Measurements from ENCODE around the gene APH1A. TPM values are rescaled to one million over a fixed set of nuclear protein-coding genes. Genes with fewer than 3 reads are reported as not detected.

APH1A gene
- total RNA-seq, result 116 and 135 TPM in 2 replicates

GRCh38 chr1:150268705-150269403 lies at the start of gene APH1A:
TSS of gene APH1A (minus strand) at chr1:150269016. CDS start at chr1:150268810, 206 bp downstream.

DNA sequence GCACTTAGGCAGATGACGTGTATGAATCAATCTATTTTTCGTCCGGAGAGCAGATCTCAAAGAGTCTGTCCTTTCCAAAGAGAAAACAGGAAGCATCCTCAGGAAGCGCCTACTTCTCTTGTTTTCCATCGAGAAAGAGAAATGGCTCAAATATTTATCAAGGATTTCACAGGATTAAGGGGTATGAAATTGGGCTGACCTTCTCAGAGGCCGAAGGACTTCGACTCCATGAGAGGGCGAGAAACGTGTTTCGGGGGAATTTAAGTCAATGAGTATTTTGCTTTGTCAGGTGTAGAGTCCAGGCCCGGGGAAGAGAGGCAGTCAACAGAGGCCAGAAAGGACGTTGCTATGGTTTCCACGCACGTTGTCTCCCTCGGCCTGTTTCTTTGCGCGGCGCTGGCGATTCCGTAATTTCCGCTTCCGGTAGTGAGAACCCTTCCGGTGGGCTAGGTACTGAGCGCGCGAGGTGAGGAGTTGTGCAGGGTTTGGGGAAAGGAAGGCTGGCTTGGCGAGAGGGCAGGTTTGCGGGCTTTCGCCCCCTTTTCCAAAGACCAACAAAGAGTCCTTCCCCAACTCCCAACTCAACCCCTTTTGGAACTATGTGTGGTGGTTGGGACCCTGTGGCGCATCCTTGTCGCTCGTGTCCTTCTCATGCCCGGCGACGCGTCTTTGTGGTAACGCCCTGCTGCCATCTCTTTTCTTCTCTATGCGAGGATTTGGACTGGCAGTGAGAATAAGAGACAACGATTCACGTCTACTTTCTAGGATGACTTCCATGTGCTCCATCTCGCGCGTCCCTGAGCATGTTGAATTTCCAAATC lies 24.8 kb upstream of the APH1A start, which contains the start of gene MRPS21:
MRPS21 (plus strand) TSS at position 429 of the 821 bp plus-strand sequence. CDS start 506 bp downstream, outside the sequence.

DNA sequence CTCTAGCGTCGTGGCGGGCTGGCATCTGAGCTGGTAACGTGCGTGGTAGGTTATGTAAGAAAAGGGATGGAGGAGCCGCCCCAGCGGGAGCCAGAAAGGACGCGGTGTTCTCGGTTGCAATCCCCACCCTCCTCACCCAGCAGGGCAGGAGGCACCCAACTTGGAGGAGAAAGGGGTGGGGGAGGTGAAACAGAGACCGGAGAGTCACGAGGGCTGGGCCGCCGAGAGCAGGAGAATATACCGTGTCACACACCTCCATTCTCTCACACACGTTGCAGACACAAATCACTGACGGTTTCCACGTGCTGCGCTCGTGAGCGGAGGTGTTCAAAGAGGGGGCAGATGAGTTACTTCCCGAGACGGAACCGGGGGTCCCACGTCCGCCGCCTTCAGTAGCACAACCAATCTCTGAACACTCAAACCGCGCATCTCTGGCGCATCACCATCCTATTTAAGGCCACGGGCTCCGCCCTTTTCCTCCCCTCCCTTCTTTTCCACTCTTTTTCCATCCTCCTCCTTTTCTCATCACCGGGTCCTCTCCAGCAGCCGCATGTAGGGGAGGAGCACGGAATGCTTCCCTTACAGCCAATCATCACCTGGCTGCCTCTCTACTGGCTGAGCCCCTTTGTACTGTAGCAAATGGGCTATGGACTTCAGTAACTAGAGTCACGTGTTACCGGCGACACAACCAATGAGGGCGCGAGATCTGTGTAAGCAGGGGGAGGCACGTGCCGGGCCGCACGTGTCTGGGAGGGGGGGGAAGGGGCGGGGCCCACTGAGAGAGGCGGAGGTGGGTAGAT lies 13.1 kb upstream of the APH1A start, which contains the start of gene CIART:
CIART (plus strand) TSS at position 797 of the 800 bp plus-strand sequence. CDS start 714 bp downstream, outside the sequence.

GRCh38 chr1:150257624-150258585 lies 10.9 kb downstream of the APH1A start, which contains the start of gene CA14:
TSS of gene CA14 (plus strand) at chr1:150257774. CDS start at chr1:150258129, 355 bp downstream.

DNA sequence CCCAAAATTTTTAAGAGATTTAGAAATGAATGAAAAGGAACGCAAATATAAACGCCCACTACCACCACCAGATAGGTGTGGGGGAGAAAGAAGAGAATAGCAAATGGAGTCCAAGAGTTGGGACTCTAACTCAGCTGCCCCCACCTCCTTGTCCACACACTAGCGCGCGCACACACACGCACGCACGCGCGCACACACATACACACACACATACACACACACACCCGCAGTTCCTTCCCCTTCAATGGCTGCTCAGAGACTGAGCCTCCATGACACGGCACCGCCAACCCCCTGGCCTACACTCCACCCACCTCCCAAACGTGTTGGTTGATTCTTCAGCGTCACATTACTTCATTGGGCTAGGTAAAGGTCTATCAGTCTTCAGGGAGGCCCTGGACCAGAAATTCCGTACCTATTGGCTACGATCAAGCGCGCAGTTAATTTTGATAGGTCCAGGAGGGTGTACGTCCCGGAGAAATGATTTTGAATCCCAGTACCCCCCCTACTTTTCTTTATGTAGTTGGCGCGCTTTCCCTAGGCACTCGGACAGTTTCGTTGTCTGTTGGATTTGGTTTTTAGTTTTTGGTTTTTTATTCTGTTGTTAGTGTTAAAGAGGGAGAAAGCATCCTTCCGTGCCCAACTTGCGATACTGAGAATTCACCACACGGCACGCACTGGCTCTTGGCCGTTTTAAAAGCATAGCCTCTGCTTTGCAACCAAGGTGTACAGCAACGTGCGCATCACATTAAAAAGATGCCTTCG lies 32.8 kb downstream of the APH1A start, which contains the start of gene ANP32E:
ANP32E (minus strand) TSS at position 261 of the 762 bp plus-strand sequence. CDS start 326 bp downstream, outside the sequence.

Other genes starting within 250 kb of the APH1A start
- 27.1 and 39.5 TPM in 2 replicates for gene VPS45, start 201.2 kb downstream of the APH1A start, total RNA-seq
- gene PLEKHO1, start 119.1 kb downstream of the APH1A start, total RNA-seq, result 28.8 and 49.3 TPM in 2 replicates
- 21.9 and 40.8 TPM in 2 replicates for gene ANP32E, start 32.9 kb downstream of the APH1A start, total RNA-seq
- not detected in 2 replicates for gene CA14, start 11.2 kb downstream of the APH1A start, total RNA-seq
- 4.4 and 8.4 TPM in 2 replicates for gene C1orf54, start 3.8 kb upstream of the APH1A start, total RNA-seq
- 1.2 and 1.8 TPM in 2 replicates for gene CIART, start 13.5 kb upstream of the APH1A start, total RNA-seq
- gene MRPS21, start 24.8 kb upstream of the APH1A start, total RNA-seq, result 57.4 and 58.7 TPM in 2 replicates
- gene PRPF3, start 52.5 kb upstream of the APH1A start, total RNA-seq, result 23.9 and 26.8 TPM in 2 replicates
- 8.0 and 9.2 TPM in 2 replicates for gene RPRD2, start 95.1 kb upstream of the APH1A start, total RNA-seq
- gene TARS2, start 218.4 kb upstream of the APH1A start, total RNA-seq, result 19.6 and 21.8 TPM in 2 replicates
- 67.0 and 86.5 TPM in 2 replicates for gene ECM1, start 239.1 kb upstream of the APH1A start, total RNA-seq
- 0.86 TPM in 1 of 2 replicates, not detected in the other for gene FALEC, start 246.7 kb upstream of the APH1A start, total RNA-seq

Measured in myometrial cell (primary cell).